HG02870 (cell line): ENCODE measurements around the gene SLC29A3.

Experiments
- ATAC-seq: cut with Tn5 transposase; IDR thresholded peaks from one replicate; pipeline ENCODE4 v1.9.1; 2021; ENCODE audit warnings: mild to moderate bottlenecking, moderate library complexity; ENCODE audit not compliant: unreplicated experiment

Gene SLC29A3

DNA sequence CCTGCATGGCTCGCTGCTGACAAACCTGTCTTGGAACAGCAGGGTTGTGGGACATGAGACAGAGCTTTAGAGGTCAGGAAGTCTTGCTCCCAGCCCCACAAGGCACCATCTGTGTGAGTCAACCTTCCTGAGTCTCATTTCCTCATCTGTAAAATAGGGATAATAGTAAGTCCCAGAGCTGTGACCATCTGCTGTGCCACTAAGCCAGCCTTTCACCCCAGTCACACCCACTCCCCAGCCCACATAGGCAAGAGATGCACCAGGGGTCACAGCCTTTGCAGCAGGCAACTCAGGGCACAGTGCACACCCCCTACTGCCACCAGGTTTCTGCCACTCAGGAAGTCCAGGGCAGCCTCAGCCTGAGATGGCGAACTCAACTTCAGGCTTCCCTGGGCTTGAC is 48.2 kb downstream of the SLC29A3 start:
- ATAC-seq = no peak

DNA sequence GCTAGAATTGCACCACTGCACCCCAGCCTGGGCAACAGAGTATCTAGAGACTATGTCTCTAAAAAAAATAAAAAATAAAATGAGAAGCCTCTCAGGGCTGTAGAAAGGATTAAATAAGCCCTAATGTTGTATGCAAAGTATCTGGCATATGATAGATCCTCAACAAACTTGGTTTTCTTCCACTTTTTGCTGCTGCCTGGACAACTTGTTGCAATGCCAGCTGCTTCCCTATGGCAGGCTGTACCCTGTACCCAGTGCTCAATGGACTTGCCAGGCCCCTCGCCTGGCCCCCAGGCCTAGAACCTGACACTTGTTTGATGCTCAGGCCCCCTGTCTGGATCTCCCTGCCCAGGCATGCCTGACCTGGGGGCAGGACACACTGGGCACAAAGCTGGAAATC is 49.1 kb downstream of the SLC29A3 start:
- ATAC-seq = no peak

DNA sequence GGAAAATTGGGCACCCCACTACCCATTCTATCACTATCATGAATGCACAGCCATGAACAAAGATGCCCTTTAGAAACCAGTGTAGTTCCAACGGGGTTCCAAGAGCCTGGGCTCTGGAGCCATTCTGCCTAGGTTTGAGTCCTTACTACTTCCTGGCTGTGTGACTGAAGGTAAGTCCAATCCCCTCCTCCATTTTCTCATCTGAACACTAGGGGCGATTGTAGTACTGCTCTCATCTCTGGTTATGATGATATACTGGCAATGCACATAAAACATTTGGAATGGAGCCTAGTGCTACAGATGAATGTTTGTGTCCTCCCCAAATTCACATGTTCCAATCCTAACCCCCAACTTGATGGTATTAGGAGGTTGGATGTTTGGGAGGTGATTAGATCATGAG is 49.6 kb downstream of the SLC29A3 start:
- no peak for ATAC-seq

- no peak for ATAC-seq
Measured at GRCh38 chr10:71369602-71370001, 50.5 kb downstream of the SLC29A3 start.

DNA sequence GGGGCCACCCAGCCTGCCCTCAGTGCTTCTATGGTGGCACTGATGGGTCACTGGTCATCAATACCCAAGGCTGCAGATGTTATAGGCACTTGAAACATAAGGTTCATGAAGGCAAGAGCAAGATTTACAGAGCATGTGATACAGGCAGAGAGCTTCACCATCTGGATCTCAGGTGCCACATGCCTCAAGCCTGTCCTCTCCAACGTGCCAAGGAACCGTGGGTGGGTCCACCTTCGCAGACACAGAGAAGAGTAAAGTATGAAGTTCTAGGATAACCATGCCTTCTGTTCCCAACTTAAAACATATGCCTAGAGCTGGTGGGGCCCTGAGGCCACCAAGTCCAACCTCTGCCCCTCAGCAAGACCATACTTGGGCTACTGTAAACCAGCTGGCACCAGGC is 51.0 kb downstream of the SLC29A3 start:
- no peak for ATAC-seq

GRCh38 chr10:71371750-71372166 is 52.7 kb downstream of the SLC29A3 start:
- ATAC-seq = peak; percentile 49

DNA sequence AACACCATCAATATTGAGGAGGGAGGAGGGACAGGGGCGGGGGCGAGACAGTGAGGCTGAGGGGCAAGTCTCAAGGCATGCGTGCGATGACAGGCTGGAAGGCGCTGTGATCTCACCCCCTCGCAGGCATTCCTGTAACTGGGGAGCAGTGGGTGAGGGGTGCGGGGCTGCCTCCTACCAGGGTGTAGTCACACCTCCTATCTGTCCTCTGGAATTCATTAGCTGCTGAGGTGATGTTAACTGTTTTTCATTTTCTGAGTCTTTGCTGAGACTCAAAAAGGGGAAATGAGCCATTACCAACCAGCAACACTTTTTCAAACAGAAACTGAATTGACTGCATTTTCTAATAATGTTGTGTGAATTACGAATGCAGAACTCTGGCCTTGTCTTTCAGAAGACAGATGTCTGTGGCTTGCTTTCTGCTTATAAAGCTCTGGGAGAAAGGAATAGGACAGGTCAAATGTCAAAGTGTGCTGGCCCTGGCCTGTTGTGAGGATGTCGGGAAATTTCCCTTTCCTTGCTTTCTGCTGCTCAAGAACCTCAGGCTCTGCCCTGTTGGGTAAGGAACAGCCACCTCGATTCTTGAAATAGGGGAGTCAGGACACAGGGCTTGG is 53.9 kb downstream of the SLC29A3 start:
- peak; percentile 52 for ATAC-seq

DNA sequence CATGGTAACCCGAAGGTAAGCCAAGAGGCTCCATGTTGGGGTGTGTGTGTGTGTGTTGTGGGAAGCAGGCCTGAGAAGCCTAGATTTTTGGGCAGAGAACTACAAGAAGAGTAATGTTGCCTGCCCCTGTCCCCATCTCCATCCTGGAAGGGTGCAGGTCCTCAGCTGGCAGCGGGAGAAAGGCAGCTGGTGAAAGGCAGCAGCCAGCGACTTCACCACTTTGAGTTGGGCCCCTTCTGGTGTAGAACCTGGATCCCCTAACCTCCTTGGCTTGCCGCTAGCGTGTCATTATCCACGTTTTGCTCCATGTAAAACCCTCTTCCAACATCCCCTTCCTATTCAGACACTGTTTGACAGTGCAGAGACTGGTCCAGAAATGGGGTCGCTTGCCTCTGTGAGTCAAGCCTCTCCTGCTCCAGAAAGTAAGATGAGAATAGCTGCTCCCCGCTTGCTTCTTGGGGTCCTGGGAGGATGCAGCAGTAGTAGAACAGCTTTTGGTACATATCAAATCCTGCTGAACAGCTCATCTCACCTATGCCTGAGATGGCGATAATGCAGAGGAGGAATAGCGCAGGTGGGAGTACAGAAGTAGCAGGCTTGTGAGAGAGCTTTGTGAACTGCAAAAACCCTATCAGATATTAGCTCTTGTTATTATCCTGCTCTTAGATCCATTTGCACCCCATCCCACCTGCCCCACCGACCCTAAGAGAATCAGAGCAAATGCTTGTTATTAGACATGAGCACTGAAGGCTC is 55.6 kb downstream of the SLC29A3 start:
- no peak for ATAC-seq

DNA sequence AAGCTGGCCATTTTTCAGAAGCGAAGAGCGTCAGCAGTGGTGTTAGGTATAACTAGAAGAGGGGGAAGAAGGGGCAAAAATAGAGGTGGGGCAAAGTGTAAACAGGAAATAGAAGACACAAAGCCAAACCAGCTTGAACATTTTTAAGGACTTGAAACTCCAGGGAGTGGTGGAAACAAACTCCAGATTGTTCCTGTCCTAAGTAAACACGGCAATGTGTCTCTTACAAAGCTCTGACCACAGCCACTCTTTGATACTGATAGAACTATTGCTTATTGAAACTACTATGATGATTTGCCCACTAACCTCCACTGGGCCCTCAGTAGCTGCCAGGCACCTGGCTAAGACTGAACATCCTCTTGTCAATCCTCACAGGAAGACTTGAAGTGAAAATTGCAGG is 56.9 kb downstream of the SLC29A3 start:
- ATAC-seq = no peak

GRCh38 chr10:71378336-71379117 is 59.5 kb downstream of the SLC29A3 start:
- ATAC-seq = no peak

DNA sequence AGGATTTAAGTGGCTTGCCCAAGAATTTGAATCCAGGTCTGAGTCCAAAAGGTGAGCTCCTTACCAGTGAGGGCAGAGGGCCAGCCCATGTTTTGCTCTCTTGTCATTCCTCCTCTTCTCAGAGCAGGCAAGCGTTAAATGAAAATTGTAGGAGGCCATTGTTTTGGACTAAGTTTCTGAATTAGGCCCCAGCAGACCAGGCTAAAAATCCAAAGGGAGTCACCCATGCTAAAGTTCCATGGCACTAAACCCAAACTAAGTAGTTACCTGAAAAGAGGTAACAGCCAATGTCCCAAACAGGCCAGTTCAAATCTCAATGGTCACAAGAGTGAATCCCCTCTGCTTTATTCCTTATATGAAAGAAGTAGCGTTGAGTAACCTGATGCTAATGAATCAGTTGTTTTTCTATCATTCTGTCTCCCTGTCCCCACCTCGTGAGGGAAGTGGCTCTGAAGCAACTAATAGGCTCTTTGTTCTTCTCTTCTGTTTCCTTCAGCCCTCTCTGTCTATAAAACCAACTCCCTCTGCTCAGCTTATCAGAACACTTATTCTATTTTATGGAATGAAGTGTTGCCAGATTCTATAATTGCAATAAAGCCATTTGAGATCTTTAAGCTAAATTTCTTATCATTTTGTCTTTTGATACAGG is 60.2 kb downstream of the SLC29A3 start:
- ATAC-seq = no peak

DNA sequence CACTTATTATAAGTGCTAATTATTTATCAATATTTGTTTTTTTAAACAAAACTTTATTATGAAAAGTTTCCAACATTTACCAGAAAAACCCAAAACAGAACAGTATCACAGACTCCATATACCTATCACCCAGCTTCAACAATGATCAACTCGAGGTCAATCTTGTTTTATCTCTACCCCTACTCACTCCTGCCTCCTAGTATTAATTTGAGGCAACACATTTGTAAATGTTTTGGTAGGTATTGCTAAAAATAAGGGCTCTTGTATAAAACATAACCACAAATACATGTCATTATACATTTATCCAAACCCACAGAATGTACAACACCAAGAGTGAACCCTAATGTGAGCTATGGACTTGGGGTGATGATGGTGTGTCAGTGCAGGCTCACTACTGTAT is 61.8 kb downstream of the SLC29A3 start:
- ATAC-seq = no peak

DNA sequence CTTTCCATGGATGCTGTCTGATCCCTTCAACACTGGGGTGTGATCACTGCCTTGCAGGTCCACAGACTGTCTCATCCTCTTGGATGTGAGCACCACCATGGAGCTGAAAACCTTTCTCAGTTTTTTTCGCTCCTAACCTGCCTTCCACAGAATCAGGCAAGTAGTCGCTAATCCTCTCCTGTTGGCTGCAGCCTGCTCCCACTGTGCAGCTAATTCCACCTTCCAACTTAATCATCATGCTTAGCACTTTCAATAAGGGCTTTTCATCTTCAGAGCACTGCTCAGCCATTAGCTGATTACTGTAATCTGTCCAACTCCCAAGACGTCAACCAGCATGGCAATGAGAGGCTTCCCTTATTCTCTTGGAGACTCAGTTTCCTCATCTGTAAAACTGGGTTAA is 62.6 kb downstream of the SLC29A3 start:
- no peak for ATAC-seq

- ATAC-seq = no peak
Measured at GRCh38 chr10:71382028-71382427, 63.0 kb downstream of the SLC29A3 start.

DNA sequence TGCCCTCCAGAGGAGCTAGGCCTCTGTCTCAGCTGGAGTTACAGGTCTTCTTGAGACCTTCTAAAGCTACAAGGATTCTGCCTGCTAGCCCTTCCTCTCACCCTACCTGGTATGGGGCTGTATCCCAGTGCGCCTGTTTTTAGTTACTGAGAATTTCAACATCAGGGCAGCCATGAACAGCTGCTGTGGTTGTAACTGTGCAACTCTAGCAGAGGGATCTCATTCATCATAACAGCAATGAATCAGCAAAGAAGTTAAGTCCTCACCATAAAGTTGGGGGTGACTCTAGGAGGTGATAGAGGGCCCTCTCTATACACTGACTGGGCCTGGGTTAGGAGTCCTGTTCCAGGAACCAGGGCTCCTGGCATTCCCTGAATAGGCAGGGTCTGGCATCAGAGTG is 63.7 kb downstream of the SLC29A3 start:
- ATAC-seq = no peak

GRCh38 chr10:71383972-71384687 is 65.1 kb downstream of the SLC29A3 start:
- ATAC-seq = no peak

DNA sequence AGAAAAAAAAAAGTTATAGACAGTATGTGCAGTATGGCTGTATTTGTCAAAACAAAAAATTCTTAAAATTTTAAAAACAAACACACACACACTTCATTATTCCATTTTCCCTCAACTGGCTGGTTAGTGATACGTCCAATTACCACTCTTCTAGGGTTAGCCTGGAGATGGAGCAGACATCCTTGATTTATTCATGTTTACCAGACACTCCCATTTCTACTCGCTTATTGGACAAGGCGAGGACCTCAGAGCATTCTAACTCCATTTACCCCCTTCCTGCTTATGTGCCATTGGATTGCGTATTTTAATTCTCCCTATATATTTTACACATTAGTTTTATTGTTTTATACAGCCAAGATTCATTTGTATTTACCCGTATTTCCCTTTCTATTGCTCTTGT is 69.1 kb downstream of the SLC29A3 start:
- ATAC-seq = no peak

DNA sequence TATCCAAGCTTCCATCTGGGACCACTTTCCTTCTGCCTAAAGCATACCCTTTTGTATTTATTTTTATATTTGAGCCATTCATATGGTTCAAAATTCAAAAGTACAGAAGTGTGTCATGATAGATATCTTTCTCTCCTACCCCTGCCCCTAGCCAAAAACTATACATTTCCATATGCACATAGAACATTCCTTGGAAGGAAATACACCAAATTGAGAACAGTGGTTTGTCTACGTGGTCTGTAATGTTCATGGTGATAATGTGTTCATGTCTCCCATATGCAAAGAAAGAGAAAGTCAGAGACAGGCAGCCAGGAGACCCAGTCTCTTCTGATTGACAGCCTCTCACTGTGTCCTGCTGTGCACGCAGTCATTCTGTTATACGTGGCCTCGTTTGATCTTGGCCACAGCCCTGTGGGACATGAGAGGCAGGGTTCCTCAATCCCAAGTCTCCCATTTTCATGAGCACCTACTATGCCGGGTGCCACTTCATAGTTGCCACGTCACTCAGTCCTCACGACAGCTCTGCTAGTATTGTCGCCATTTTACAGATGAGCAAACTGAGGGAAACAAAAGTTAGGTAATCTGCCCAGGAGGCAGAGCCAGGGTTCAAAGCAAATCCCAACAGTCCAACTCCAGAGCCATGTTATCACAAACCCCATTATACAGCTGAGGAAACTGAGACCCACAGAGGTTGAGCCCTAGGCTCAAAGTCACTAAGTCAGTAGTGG is 69.7 kb downstream of the SLC29A3 start:
- no peak for ATAC-seq

GRCh38 chr10:71389768-71390460 is 70.9 kb downstream of the SLC29A3 start:
- ATAC-seq = no peak

- no peak for ATAC-seq
Measured at GRCh38 chr10:71390461-71390835, 71.4 kb downstream of the SLC29A3 start.
